MM.1S (cell line): Measurements from ENCODE around the gene EDA2R.
A peak's percentile ranks its signal among the peaks of the same experiment; 100 is the strongest.

Source experiments
- DNase-seq: peaks from one replicate; pipeline ENCODE4 v3.0.0-alpha.2; 2015
- H2AFZ ChIP-seq: fragments of 300-600 bp; sonication (generic); 2 replicates; pipeline ENCODE4 v1.6.0; 2016; ENCODE audit warnings: antibody characterized with exemption, low read length
- H3F3A ChIP-seq: fragments of 300-600 bp; sonication (generic); 2 replicates; pipeline ENCODE4 v1.6.1; 2016; ENCODE audit warnings: mild to moderate bottlenecking, antibody characterized with exemption, low read length, moderate library complexity, mixed read lengths; ENCODE audit not compliant: insufficient read depth
- H3K27ac ChIP-seq: fragments of 300-600 bp; sonication (generic); 2 replicates; pipeline ENCODE4 v1.5.1; 2016; ENCODE audit warnings: mild to moderate bottlenecking, low read length
- H3K27me3 ChIP-seq: fragments of 300-600 bp; sonication (generic); replicated peaks from 2 replicates; pipeline ENCODE4 v1.6.0; 2016; ENCODE audit warnings: low read length; ENCODE audit not compliant: insufficient read depth
- H3K36me3 ChIP-seq: fragments of 300-600 bp; sonication (generic); replicated peaks from 2 replicates; pipeline ENCODE4 v1.6.1; 2016; ENCODE audit warnings: mild to moderate bottlenecking, low read length, mixed read lengths; ENCODE audit not compliant: insufficient read depth
- H3K4me1 ChIP-seq: fragments of 300-600 bp; sonication (generic); 2 replicates; pipeline ENCODE4 v1.6.1; 2016; ENCODE audit warnings: low read length, mixed read lengths
- H3K4me2 ChIP-seq: fragments of 300-600 bp; sonication (generic); 2 replicates; pipeline ENCODE4 v1.6.0; 2016; ENCODE audit warnings: low read depth, low read length
- H3K4me3 ChIP-seq: fragments of 300-600 bp; sonication (generic); 2 replicates; pipeline ENCODE4 v1.5.1; 2016; ENCODE audit warnings: low read length, mixed read lengths
- H3K79me2 ChIP-seq: fragments of 300-600 bp; sonication (generic); 2 replicates; pipeline ENCODE4 v1.6.1; 2016; ENCODE audit warnings: mixed run types, low read length, mixed read lengths
- H3K9ac ChIP-seq: fragments of 300-600 bp; sonication (generic); 2 replicates; pipeline ENCODE4 v1.6.1; 2016; ENCODE audit warnings: low read length, mixed read lengths
- H3K9me2 ChIP-seq: fragments of 300-600 bp; sonication (generic); replicated peaks from 2 replicates; pipeline ENCODE4 v1.6.1; 2016; ENCODE audit warnings: mild to moderate bottlenecking, low read length, mixed read lengths; ENCODE audit not compliant: insufficient read depth
- H3K9me3 ChIP-seq: fragments of 300-600 bp; sonication (generic); replicated peaks from 2 replicates; pipeline ENCODE4 v1.6.1; 2016; ENCODE audit warnings: mild to moderate bottlenecking, low read length, mixed read lengths; ENCODE audit not compliant: insufficient read depth
- H4K20me1 ChIP-seq: fragments of 300-600 bp; sonication (generic); 2 replicates; pipeline ENCODE4 v1.6.1; 2016; ENCODE audit warnings: mild to moderate bottlenecking, low read length, moderate library complexity, mixed read lengths; ENCODE audit not compliant: insufficient read depth
- CTCF ChIP-seq: fragments of 300-600 bp; sonication (generic); IDR thresholded peaks from 2 replicates; pipeline ENCODE4 v1.5.1; 2016; ENCODE audit warnings: antibody characterized with exemption, low read length, mixed read lengths
- EZH2 ChIP-seq: fragments of 300-600 bp; sonication (generic); optimal IDR thresholded peaks from 2 replicates; pipeline ENCODE3; 2017; ENCODE audit warnings: low read depth, mild to moderate bottlenecking, antibody characterized with exemption, low read length, mixed read lengths
- EZH2phosphoT487 ChIP-seq: fragments of 300-600 bp; sonication (generic); IDR thresholded peaks from 2 replicates; pipeline ENCODE4 v1.6.1; 2018; ENCODE audit warnings: antibody characterized with exemption, low read length

The EDA2R gene

GRCh38 chrX:66625525-66625924, 13.4 kb downstream of the EDA2R start:
- Histone ChIP-seq H3K9me3 (no peaks in the 10 kb centered on the region), H3K4me3 (no peak overlapping the region), H3K4me2 (no peak overlapping the region), H3K9ac (no peak overlapping the region), H3F3A (no peaks in the 10 kb centered on the region), H3K9me2 (no peaks in the 10 kb centered on the region), H3K4me1 (peaks cover 6% of the 10 kb centered on the region), H3K27ac (peak overlapping the region; percentile 25; the same call in 1 of the 2 replicates), H4K20me1 (no peaks in the 10 kb centered on the region), H3K27me3 (no peaks in the 10 kb centered on the region), H3K79me2 (peaks cover 9% of the 10 kb centered on the region), H2AFZ (no peak overlapping the region), H3K36me3 (no peaks in the 10 kb centered on the region)
- DNase-seq: peak; percentile 83
- no peak for TF ChIP-seq CTCF

GRCh38 chrX:66622209-66622608, 16.7 kb downstream of the EDA2R start:
- Histone ChIP-seq H3K79me2 (0 out of 2 replicates have a peak, but pooled peaks cover 4% of the 10 kb centered on the region), H3K36me3 (no peaks in the 10 kb centered on the region)
- no peak for TF ChIP-seq EZH2

GRCh38 chrX:66616944-66617343, 21.9 kb downstream of the EDA2R start:
- H3K4me2 ChIP-seq: no peak overlapping the region
- TF ChIP-seq EZH2phosphoT487: no peak
- H3K4me3 ChIP-seq: no peak overlapping the region
- H3K27me3 ChIP-seq: no peaks in the 10 kb centered on the region
- no peak for DNase-seq
- no peaks in the 10 kb centered on the region for H3K36me3 ChIP-seq
- no peaks in the 10 kb centered on the region for H3K79me2 ChIP-seq
- no peak overlapping the region for H3K9ac ChIP-seq
- no peaks in the 10 kb centered on the region for H3K9me3 ChIP-seq
- H3K27ac ChIP-seq: no peak overlapping the region
- H3K9me2 ChIP-seq: no peaks in the 10 kb centered on the region
- no peaks in the 10 kb centered on the region for H3K4me1 ChIP-seq
- no peak overlapping the region for H2AFZ ChIP-seq
- H3F3A ChIP-seq: no peaks in the 10 kb centered on the region
- H4K20me1 ChIP-seq: no peaks in the 10 kb centered on the region

More at GRCh38 chrX:66622209-66622608, 16.7 kb downstream of the EDA2R start:
- Histone ChIP-seq H3K4me1 (peaks cover 6% of the 10 kb centered on the region), H3K9me2 (no peaks in the 10 kb centered on the region), H3K9ac (no peak overlapping the region), H3K4me3 (no peak overlapping the region), H3K4me2 (no peak overlapping the region), H4K20me1 (no peaks in the 10 kb centered on the region), H3K9me3 (no peaks in the 10 kb centered on the region), H2AFZ (no peak overlapping the region), H3F3A (no peaks in the 10 kb centered on the region), H3K27ac (no peak overlapping the region), H3K27me3 (no peaks in the 10 kb centered on the region)
- no peak for DNase-seq

- DNase-seq: no peak
- H3K79me2 ChIP-seq: no peaks in the 10 kb centered on the region
Measured at GRCh38 chrX:66602381-66602938, 36.4 kb downstream of the EDA2R start.

More at GRCh38 chrX:66602381-66602938, 36.4 kb downstream of the EDA2R start:
- H3F3A ChIP-seq: no peaks in the 10 kb centered on the region
- no peak overlapping the region for H2AFZ ChIP-seq
- no peak overlapping the region for H3K9ac ChIP-seq
- H3K4me2 ChIP-seq: no peak overlapping the region
- H3K4me1 ChIP-seq: no peaks in the 10 kb centered on the region
- no peak overlapping the region for H3K4me3 ChIP-seq
- no peaks in the 10 kb centered on the region for H3K27me3 ChIP-seq
- no peak overlapping the region for H3K27ac ChIP-seq
- no peak for TF ChIP-seq EZH2
- no peak for TF ChIP-seq CTCF
- H4K20me1 ChIP-seq: no peaks in the 10 kb centered on the region
- H3K9me2 ChIP-seq: no peaks in the 10 kb centered on the region
- H3K9me3 ChIP-seq: no peaks in the 10 kb centered on the region
- H3K36me3 ChIP-seq: no peaks in the 10 kb centered on the region; the same call in 1 of the 2 replicates
